GM10266 (cell line): ENCODE measurements around the gene CETP.

ENCODE experiments used
- DNase-seq: peaks from one replicate; pipeline ENCODE4 v3.0.0; 2012; ENCODE audit errors: extremely low spot score
- CTCF ChIP-seq: IDR thresholded peaks from 2 replicates; pipeline ENCODE4 v1.5.1; 2012; ENCODE audit warnings: mild to moderate bottlenecking, low read depth; ENCODE audit not compliant: control insufficient read depth, insufficient read depth; ENCODE audit errors: missing control alignments

CETP gene

GRCh38 chr16:56977823-56978430, 16.2 kb downstream of the CETP start:
- TF ChIP-seq CTCF, result no peak

GRCh38 chr16:56980201-56980535, 18.4 kb downstream of the CETP start:
- DNase-seq, result no peak
- TF ChIP-seq CTCF, result no peak

More at GRCh38 chr16:56977823-56978430, 16.2 kb downstream of the CETP start:
- no peak for DNase-seq

GRCh38 chr16:56980792-56981724, 19.3 kb downstream of the CETP start:
- TF ChIP-seq CTCF, result no peak
- no peak for DNase-seq

GRCh38 chr16:56981729-56982271, 20.1 kb downstream of the CETP start:
- no peak for DNase-seq
- TF ChIP-seq CTCF, result no peak

GRCh38 chr16:56982695-56983094, 20.9 kb downstream of the CETP start:
- no peak for DNase-seq
- no peak for TF ChIP-seq CTCF

- DNase-seq, result no peak
- TF ChIP-seq CTCF, result no peak
Measured at GRCh38 chr16:56983211-56983751, 21.5 kb downstream of the CETP start.

GRCh38 chr16:56984639-56985038, 22.9 kb downstream of the CETP start:
- TF ChIP-seq CTCF, result no peak
- DNase-seq, result no peak
